ENCODE measurements around the gene ADRB2.

ADRB2 gene

GRCh38 chr5:148805326-148806290, 20.8 kb upstream of the ADRB2 start:
- DNase-seq (ENCODE audit: low spot score): no peak

GRCh38 chr5:148806520-148806931, 19.9 kb upstream of the ADRB2 start:
- no peak for DNase-seq (ENCODE audit: low spot score)

DNA sequence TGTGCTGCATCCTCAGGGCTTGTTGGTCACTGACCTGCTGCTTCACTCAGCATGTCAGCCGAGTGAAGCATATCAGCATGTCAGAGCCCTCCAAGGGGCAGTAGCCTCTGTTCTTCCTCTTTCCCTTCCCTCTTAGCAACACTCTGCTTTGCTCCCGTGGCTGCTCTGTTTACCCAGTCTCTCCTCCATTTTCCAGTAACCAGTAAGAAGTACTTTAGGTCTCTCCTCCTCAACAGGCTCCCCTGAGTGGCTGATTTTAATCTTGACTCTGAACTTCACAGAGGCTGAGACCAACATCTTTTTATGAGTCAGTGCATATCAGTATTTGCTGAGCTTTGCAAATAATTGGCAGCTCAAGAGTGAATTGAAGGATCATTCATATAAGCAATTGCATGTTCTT, 18.6 kb upstream of the ADRB2 start:
- DNase-seq (ENCODE audit: low spot score): no peak

DNA sequence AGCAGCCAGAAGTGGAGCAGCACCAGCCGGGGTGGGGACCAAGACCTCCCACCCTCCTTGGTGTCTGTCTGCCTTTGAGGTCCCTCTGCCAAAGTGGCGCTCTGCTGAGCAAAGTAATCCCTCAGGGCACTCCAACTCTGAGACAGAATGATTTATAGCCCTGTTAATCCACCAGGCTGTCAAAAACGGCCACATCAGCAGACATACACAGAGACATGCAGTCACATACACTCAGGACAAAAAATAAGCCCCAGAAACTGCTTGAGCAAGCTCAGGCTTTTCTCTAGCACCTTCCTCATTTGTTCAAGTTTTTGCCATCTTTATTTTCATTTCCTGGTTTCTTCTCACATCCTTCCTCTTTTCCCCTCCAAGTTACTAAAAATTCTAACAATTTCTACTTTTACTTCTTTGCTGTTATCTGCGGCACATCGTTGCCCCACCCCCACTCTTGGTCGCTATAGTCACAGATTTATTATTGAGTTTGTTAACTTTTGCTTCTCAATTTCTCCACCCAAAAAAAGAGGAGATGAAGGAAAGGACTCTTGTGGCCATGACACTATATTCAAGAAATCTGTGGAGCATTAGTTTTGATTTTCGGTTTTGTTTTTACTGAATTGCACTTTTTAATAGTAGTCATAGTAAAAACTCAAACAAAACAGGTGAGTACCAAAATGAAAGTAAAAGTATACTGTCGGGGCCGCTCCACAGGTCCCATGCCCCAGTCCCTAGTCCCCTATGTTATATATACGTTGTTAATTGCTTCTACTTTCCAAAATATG, 17.4 kb upstream of the ADRB2 start:
- peak; percentile 10 for DNase-seq (ENCODE audit: low spot score)

DNA sequence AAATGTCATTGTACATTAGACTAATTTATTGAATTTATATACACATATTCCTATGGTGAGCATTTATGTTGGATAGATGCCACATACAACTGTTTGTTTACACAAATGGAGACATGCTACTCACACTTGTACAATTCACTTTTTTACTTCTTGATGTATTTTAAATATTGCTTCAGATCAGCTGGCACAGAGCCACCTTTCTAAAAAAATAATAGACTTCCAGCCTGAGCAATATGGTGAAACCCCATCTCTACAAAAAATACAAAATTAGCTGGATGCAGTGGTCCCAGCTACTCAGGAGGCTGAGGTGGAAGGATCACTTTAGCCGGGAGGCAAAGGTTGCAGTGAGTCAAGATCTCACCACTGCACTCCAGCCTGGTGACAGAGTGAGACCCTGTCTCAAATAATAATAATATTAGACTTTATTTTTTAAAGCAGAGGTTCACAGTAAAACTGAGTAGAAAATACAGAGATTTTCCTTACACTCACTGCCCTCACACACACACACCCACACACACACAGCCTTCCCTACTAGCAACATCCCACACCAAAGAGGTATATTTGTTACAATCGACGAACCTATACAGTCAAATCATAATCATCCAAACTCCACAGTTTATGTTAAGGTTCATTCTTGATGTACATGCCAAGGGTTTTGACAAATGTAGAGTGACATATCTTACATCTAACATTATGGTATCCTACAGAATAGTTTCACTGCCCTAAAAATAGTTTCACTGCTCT, 16.5 kb upstream of the ADRB2 start:
- DNase-seq (ENCODE audit: low spot score): no peak

DNA sequence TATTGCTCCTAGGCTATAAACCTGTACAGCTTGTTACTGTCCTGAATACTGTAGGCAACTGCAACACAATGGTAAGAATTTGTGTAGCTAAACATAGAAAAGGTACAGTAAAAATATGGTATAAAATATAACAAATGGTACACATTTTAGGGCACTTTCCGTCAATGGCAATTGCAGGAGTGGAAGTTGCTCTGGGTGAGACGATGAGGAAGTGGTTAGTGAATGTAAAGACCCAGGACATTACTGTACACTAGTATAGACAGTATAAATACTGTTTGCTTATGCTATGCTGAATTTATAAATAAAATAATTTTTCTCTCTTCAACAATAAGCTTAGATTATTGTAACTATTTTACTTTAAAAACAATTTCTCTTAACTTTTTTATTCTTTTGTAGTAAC, 15.6 kb upstream of the ADRB2 start:
- no peak for DNase-seq (ENCODE audit: low spot score)

DNA sequence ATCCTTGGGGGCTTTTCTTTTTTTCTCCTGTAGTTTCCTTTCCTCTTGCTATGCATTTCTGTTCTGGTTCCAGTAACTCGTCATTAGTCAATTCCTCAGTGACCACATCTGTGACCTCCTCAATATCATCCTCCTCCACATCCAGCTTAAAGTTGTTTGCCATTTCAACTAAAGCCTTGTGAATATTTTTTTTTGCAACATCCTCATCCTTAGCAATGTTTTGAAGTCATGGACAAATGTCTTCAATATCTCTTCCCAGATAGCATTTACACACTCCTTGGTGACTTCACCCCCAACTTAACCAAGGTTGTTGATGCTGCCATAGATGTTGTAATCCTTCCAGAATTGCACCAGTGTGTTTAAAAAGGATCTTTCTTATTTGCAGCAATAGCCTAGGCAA, 14.7 kb upstream of the ADRB2 start:
- DNase-seq (ENCODE audit: low spot score): no peak

GRCh38 chr5:148815086-148815485, 11.3 kb upstream of the ADRB2 start:
- no peak for DNase-seq (ENCODE audit: low spot score)

- DNase-seq (ENCODE audit: low spot score): no peak
Measured at GRCh38 chr5:148815578-148815977, 10.8 kb upstream of the ADRB2 start.

GRCh38 chr5:148816357-148816756, 10.1 kb upstream of the ADRB2 start:
- DNase-seq (ENCODE audit: low spot score): no peak

- DNase-seq (ENCODE audit: low spot score): no peak
Measured at GRCh38 chr5:148816782-148817181, 9.6 kb upstream of the ADRB2 start.

DNA sequence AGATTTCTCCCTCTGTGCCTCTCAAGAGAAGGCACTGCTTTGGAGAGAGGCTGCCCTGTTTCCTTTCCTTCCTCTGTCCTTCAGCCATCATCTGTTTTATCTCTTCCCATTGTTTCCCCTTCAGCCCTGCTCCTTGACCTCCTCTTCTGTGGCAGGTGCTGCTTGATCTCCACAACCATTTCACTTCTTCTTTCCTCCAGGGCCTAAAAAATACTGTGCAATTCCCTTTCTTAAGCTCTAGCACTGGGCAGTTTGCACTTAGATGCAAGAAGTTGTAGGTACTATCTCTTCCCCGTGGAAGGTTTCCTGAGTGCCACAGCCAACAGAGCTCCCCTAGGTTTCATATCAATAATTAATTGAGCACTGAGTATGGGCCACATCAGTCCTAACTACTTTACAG, 8.8 kb upstream of the ADRB2 start:
- DNase-seq (ENCODE audit: low spot score): no peak

GRCh38 chr5:148820461-148821395, 5.7 kb upstream of the ADRB2 start:
- DNase-seq (ENCODE audit: low spot score): peak; percentile 8

DNA sequence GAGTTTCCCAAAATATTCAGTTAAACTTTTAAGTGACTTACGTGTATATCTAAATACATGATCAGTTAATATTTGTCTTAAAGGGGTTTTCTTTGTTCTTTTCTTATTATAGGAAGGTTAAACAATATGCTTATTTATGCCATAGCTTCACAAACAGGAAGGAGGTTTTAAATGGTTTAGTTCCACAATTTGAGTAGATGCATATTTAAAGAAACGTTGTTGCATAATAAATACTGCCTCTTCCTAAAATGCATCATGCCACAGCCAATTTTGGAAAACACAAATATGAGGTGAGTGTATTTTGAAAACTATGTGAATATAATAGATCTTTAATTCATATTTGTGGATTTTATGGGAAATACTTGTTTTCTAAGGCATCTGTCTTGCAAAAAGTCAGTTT, 2.5 kb upstream of the ADRB2 start:
- DNase-seq (ENCODE audit: low spot score): no peak

DNA sequence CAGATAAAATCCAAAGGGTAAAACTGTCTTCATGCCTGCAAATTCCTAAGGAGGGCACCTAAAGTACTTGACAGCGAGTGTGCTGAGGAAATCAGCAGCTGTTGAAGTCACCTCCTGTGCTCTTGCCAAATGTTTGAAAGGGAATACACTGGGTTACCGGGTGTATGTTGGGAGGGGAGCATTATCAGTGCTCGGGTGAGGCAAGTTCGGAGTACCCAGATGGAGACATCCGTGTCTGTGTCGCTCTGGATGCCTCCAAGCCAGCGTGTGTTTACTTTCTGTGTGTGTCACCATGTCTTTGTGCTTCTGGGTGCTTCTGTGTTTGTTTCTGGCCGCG, 727 bp upstream of the ADRB2 start:
- no peak for DNase-seq (ENCODE audit: low spot score)

GRCh38 chr5:148826739-148827070, 294 bp downstream of the ADRB2 start:
- DNase-seq (ENCODE audit: low spot score): no peak

DNA sequence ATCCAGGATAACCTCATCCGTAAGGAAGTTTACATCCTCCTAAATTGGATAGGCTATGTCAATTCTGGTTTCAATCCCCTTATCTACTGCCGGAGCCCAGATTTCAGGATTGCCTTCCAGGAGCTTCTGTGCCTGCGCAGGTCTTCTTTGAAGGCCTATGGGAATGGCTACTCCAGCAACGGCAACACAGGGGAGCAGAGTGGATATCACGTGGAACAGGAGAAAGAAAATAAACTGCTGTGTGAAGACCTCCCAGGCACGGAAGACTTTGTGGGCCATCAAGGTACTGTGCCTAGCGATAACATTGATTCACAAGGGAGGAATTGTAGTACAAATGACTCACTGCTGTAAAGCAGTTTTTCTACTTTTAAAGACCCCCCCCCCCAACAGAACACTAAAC, 1.3 kb downstream of the ADRB2 start:
- DNase-seq (ENCODE audit: low spot score): no peak

DNA sequence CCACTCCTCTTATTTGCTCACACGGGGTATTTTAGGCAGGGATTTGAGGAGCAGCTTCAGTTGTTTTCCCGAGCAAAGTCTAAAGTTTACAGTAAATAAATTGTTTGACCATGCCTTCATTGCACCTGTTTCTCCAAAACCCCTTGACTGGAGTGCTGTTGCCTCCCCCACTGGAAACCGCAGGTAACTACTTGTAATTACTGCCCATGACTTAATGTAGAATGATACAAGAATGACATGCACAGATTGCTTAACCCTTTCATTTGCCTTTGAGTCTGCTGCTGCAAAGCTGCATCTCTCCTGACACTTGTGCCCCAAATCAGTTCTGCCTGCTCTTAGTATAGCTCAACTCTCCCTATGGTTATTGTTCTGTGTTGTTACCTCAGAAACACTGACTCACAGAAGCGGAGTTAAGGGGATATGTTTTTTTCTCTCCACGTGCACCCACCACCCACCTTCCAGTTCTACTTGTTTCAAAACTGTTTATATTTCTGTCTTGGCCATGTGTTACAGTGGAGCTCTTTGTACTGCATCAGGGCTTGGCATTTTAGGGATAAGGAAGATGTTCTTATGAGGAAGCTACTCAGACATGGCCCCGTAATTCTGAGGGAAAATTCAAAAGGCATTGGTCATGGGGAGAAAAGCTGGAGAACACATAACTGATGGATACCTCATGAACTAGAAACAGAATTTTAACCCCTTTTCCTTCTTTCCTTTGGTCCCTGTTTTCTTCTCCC, 2.3 kb downstream of the ADRB2 start:
- no peak for DNase-seq (ENCODE audit: low spot score)

GRCh38 chr5:148829248-148829594, 2.8 kb downstream of the ADRB2 start:
- no peak for DNase-seq (ENCODE audit: low spot score)

- DNase-seq (ENCODE audit: low spot score): no peak
Measured at GRCh38 chr5:148829734-148830133, 3.3 kb downstream of the ADRB2 start.

- DNase-seq (ENCODE audit: low spot score): no peak
Measured at GRCh38 chr5:148830211-148830610, 3.8 kb downstream of the ADRB2 start.
